Measurements from ENCODE around the gene ATRX.
"Not testable (repeated sequence)": the region's sequence is repeated elsewhere in the genome, so short reads cannot be mapped to it uniquely, and the experiment has no call there.

ATRX gene

DNA sequence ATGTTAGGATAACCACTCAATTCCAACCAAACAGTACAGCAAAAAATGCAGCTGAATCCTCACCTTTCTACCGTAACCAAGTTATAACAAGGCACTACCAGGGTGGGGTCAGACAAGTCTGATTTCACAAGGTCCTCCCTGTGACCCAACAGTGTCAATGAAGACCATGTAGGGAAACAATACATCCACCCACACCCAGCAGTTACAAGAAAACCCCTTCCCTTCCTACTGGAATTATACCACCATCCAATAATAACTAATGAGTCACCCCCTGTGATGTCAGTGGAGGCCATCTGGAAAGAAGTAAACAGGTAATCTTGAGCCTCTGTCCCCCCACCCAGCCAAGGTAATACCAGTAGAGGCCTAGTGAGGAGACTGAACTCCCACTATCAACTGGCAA is 221.2 kb downstream of the ATRX start:
- no peak overlapping the region for H3K4me3 ChIP-seq (ENCODE audit: low read depth, low read length)
- no peak for DNase-seq (ENCODE audit: low read depth)
- TF ChIP-seq, protein P1, sequence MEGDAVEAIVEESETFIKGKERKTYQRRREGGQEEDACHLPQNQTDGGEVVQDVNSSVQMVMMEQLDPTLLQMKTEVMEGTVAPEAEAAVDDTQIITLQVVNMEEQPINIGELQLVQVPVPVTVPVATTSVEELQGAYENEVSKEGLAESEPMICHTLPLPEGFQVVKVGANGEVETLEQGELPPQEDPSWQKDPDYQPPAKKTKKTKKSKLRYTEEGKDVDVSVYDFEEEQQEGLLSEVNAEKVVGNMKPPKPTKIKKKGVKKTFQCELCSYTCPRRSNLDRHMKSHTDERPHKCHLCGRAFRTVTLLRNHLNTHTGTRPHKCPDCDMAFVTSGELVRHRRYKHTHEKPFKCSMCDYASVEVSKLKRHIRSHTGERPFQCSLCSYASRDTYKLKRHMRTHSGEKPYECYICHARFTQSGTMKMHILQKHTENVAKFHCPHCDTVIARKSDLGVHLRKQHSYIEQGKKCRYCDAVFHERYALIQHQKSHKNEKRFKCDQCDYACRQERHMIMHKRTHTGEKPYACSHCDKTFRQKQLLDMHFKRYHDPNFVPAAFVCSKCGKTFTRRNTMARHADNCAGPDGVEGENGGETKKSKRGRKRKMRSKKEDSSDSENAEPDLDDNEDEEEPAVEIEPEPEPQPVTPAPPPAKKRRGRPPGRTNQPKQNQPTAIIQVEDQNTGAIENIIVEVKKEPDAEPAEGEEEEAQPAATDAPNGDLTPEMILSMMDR (IDR thresholded peaks at IDR 0.05; ENCODE audit: low read depth, low read length, missing control alignments) = no peak

DNA sequence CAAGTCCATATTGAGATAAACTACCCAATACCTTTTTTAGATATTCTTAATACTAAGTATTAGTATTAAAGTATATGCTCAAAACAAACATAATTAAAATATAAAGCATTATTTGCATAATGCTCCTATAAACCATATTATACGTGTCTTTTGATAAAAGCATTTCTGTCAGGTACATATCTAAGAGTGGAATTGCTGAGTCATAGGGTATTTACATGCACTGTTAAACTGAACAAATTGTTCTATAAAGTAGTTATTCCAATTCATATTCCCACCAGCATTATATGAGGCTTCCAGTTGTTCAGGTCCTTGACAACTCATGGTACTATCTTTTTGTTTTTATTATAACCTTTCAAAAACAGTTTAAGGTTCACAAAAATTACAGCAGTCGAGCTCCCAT is 224.6 kb downstream of the ATRX start:
- no peak overlapping the region for H3K4me3 ChIP-seq (ENCODE audit: low read depth, low read length)
- DNase-seq (ENCODE audit: low read depth) = no peak
- TF ChIP-seq, protein P1 (IDR thresholded peaks at IDR 0.05; ENCODE audit: low read depth, low read length, missing control alignments) = no peak

DNA sequence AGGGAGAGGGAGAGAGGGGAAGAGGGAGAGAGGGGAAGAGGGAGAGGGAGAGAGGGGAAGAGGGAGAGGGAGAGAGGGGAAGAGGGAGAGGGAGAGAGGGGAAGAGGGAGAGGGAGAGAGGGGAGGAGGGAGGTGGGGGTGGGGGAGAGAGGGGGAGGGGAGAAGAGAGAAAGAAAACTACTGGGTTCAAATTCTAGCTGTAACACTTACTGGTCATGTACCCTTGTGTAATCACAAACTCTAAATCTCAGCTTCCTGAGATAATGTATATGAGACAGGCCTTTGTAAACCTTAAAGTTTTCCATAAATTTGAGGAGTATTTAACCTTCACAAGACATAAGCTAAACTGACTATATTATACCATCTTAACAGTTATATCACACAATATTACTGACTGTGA is 229.7 kb downstream of the ATRX start:
- TF ChIP-seq, protein P1 (IDR thresholded peaks at IDR 0.05; ENCODE audit: low read depth, low read length, missing control alignments) = no peak
- no peak overlapping the region for H3K4me3 ChIP-seq (ENCODE audit: low read depth, low read length)

DNA sequence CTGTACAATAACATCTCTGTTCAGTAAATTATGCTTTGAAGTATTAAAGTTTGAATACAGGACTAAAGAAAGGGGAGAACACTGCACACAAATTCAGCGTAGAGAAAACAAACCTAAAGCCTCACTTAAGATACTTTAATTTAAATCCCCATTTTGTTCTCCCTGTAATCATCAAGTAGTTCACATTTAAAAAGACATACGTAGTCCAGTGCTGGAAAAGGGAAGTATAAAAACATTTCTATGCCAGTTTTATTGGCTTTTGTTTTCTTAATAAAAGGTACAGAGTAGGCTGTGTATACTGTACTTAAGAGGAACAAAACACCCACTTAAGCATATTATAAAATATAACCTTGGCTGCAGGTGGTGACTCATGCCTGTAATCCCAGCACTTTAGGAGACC is 237.3 kb downstream of the ATRX start:
- no peak for DNase-seq (ENCODE audit: low read depth)
- TF ChIP-seq, protein P1 (IDR thresholded peaks at IDR 0.05; ENCODE audit: low read depth, low read length, missing control alignments) = no peak
- no peak overlapping the region for H3K4me3 ChIP-seq (ENCODE audit: low read depth, low read length)

More for the DNA sequence above, 229.7 kb downstream of the ATRX start:
- no peak for DNase-seq (ENCODE audit: low read depth)

DNA sequence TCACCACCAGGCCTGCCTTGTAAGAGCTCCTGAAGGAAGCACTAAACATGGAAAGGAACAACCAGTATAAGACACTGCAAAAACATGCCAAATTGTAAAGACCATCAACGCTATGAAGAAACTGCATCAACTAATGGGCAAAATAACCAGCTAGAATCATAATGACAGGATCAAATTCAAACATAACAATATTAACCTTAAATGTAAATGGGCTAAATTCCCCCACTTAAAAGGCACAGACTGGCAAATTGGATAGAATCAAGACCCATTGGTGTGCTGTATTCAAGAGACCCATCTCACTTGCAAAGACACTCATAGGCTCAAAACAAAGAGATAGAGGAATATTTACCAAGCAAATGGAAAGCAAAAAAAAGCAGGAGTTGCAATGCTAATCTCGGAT is 246.2 kb downstream of the ATRX start:
- DNase-seq (ENCODE audit: low read depth); H3K4me3 ChIP-seq (ENCODE audit: low read depth, low read length): not testable (repeated sequence)

DNA sequence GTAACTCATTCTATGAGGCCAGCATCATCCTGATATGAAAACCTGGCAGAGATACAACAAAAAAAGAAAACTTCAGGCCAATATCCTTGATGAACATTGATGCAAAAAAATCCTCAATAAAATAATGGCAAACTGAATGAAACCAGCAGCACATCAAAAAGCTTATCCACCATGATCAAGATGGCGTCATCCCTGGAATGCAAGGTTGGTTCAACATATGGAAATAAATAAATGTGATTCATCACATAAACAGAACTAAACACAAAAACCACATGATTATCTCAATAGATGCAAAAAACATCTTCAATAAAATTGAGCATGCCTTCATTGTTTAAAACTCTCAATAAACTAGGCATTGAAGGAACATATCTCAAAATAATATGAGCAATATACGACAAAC is 254.8 kb downstream of the ATRX start:
- DNase-seq (ENCODE audit: low read depth); H3K4me3 ChIP-seq (ENCODE audit: low read depth, low read length): not testable (repeated sequence)

DNA sequence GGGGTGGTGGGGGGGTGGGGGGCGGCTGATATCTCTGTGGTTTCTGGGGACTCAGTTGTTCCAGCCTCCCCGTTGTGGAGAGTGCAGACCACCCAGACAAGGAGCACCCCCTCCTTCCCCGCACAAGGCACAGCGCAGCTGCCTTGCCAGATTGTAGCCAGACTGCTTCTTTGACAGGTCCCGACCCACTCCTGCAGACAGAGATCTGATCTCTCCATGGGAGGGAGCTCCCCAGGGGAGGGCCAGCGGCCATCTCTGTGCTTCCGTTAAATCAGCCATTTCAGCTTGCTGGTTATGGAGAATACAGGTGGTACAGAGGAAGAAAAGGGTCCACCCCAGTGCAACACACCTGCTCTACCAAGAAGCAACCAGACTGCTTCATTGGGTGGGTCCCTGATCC is 258.0 kb downstream of the ATRX start:
- H3K4me3 ChIP-seq (ENCODE audit: low read depth, low read length) = no peak overlapping the region
- TF ChIP-seq, protein P1 (IDR thresholded peaks at IDR 0.05; ENCODE audit: low read depth, low read length, missing control alignments) = no peak
- DNase-seq (ENCODE audit: low read depth) = no peak

DNA sequence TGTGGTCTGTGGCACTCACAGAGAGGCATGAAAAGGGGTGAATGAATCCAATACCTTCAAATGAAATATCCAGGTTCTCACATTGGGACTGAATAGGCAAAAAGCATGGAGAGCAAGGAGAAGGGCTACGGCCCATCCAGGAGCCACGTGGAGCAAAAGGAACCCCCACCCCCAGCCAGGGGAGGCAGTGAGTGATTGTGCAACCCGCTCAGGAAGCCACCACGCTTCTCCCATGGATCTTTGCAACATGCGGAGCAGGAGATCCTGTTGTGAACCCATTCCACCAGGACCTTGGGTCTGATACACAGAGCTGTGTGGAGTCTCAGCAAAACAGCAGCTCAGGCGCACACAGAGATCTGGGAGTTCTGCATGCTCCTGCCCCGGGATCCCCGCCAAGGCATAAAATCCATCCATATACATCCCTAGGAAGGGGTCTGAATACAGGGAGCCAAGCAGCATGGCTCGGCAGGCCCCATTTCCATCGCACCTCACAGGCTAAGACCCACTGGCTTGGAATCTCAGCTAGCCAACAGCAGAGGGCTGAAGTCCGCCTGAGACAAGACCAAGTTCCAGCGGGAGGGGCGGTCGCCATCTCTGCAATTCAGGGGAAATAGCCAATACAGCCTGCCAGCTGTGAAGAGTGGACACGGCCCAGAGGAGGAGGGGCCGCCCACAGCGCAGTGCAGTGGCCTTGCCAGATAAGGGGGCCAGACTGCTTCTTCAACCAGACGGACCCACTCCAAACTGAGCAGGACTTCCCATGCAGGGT is 258.6 kb downstream of the ATRX start:
- no peak overlapping the region for H3K4me3 ChIP-seq (ENCODE audit: low read depth, low read length)
- TF ChIP-seq, protein P1 (IDR thresholded peaks at IDR 0.05; ENCODE audit: low read depth, low read length, missing control alignments) = no peak
- DNase-seq (ENCODE audit: low read depth) = no peak
